ENCODE data around the gene MID1. TPM values are rescaled to one million over a fixed set of nuclear protein-coding genes. Genes with fewer than 3 reads are reported as not detected.

Gene MID1
- total RNA-seq, 2 experiments from 2014 or later = 0.61 to 1.1 TPM

DNA sequence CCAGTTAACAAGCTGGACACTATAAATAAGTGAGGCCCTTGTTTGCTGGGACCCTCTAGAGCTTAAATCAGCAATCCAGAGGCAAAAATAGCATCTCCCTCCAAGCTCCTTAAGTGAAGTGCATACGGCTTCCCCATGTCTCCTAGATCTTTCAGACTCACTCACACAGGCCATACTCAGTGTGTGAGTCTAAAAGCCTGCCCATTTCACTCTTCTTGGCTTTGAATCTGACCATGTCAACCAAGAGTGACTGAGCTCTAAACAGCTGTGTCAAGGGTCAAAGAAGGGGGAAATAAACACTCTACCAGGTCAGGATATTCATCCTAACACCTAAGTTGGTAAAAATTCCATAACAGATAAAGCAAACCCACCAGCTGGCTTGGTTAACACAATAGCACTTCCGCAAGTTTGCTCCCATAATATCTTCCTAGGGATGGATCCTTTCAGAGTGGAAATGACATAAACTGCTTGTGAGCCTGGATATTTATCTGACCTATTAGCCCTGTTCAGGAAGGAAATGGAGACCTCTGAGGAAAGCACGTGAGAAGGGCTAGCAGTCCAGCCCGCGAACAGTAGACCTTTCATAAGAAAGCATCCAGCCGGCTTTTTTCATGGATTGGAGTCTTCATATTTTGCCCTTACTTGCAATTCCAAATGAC lies 65.6 kb downstream of the MID1 start:
- Mint-ChIP-seq H3K9me3 (no peaks in the 10 kb centered on the region), H3K36me3 (ENCODE audit: low read depth) (no peaks in the 10 kb centered on the region), H3K27me3 (no peaks in the 10 kb centered on the region), H3K27ac (no peak overlapping the region), H3K4me3 (no peak overlapping the region), H3K4me1 (ENCODE audit: low read depth) (no peaks in the 10 kb centered on the region)
- no peak for DNase-seq
- intact Hi-C loops (cut with micrococcal nuclease) = no loop called here
- TF ChIP-seq, protein P1, sequence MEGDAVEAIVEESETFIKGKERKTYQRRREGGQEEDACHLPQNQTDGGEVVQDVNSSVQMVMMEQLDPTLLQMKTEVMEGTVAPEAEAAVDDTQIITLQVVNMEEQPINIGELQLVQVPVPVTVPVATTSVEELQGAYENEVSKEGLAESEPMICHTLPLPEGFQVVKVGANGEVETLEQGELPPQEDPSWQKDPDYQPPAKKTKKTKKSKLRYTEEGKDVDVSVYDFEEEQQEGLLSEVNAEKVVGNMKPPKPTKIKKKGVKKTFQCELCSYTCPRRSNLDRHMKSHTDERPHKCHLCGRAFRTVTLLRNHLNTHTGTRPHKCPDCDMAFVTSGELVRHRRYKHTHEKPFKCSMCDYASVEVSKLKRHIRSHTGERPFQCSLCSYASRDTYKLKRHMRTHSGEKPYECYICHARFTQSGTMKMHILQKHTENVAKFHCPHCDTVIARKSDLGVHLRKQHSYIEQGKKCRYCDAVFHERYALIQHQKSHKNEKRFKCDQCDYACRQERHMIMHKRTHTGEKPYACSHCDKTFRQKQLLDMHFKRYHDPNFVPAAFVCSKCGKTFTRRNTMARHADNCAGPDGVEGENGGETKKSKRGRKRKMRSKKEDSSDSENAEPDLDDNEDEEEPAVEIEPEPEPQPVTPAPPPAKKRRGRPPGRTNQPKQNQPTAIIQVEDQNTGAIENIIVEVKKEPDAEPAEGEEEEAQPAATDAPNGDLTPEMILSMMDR (IDR thresholded peaks at IDR 0.05) = no peak
- POLR2A ChIA-PET = no interaction called here
- no peak for ATAC-seq
- CTCF ChIA-PET = no interaction called here

DNA sequence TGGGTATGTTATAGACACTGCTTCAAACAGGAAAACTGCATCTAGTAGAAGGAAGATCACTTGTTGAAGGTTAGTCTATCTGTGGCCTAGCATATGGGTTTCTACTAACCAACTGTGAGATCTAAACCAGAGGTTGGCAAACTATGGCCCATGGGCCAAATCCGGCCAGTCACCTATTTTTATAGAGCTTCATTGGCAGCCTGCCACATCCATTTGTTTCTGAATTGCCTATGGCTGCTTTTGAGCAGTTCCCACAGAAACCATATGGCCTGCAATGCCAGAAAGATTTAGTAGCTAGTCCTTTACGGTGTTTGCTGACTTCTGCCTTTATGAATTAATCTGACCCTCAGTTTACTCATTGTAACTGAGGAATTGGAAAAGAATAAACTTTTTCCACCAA lies 71.1 kb downstream of the MID1 start:
- ChIA-PET CTCF (no interaction called here), POLR2A (no interaction called here)
- Mint-ChIP-seq H3K36me3 (ENCODE audit: low read depth) (no peaks in the 10 kb centered on the region), H3K4me1 (ENCODE audit: low read depth) (no peaks in the 10 kb centered on the region), H3K27ac (no peak overlapping the region), H3K27me3 (no peaks in the 10 kb centered on the region), H3K4me3 (no peak overlapping the region), H3K9me3 (no peaks in the 10 kb centered on the region)
- DNase-seq (no peak), ATAC-seq (no peak)
- intact Hi-C loops (cut with micrococcal nuclease) = no loop called here
- TF ChIP-seq, protein P1 (IDR thresholded peaks at IDR 0.05) = no peak

DNA sequence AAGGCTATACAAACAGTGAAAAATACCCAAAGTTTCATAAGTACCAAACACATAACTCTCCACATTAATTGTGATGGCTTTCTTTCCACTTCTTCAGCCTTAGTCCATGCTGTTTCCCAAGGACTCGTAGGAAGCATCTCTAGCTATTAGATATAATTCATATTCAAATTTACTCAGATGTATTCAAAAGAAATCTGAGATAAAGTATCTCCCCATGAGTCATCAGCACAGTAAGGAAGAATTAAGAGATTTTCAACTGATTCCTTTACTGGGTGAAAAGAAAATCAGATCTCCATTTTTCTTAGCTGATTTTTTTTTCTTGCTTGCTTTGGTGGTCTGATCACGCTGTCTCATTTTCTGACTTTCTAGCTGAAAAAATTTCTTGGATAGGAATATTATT lies 71.7 kb downstream of the MID1 start:
- POLR2A ChIA-PET = no interaction called here
- DNase-seq (no peak), ATAC-seq (no peak)
- intact Hi-C loops (cut with micrococcal nuclease) = no loop called here
- CTCF ChIA-PET = no interaction called here
- Mint-ChIP-seq H3K36me3 (ENCODE audit: low read depth) (no peaks in the 10 kb centered on the region), H3K27ac (no peak overlapping the region), H3K4me1 (ENCODE audit: low read depth) (no peaks in the 10 kb centered on the region), H3K4me3 (no peak overlapping the region), H3K9me3 (no peaks in the 10 kb centered on the region), H3K27me3 (no peaks in the 10 kb centered on the region)
- TF ChIP-seq, protein P1 (IDR thresholded peaks at IDR 0.05) = no peak

DNA sequence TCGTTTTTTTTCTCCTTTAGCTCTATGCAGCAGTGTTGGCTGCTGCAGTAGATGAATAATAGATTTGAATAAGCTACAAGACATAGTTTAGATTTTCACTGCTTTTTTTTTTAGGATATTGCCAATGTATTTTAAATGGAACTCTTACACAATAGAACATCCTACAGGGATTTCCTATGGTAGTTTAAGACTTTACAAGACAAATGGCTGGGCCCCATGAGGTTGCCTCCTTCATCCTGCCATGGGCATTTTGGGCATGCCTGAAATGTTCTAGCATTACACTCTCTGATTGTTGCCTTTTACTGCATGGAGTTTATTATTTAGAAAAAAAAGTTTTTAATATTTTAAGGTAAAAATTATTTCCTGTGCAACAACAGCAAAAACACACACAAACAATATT lies 74.5 kb downstream of the MID1 start:
- Mint-ChIP-seq H3K27me3 (no peaks in the 10 kb centered on the region), H3K27ac (no peak overlapping the region), H3K36me3 (ENCODE audit: low read depth) (no peaks in the 10 kb centered on the region), H3K4me3 (no peak overlapping the region), H3K9me3 (no peaks in the 10 kb centered on the region), H3K4me1 (ENCODE audit: low read depth) (no peaks in the 10 kb centered on the region)
- TF ChIP-seq, protein P1 (IDR thresholded peaks at IDR 0.05) = no peak
- intact Hi-C loops (cut with micrococcal nuclease) = no loop called here
- ATAC-seq (no peak), DNase-seq (no peak)
- CTCF ChIA-PET = no interaction called here
- POLR2A ChIA-PET = no interaction called here

DNA sequence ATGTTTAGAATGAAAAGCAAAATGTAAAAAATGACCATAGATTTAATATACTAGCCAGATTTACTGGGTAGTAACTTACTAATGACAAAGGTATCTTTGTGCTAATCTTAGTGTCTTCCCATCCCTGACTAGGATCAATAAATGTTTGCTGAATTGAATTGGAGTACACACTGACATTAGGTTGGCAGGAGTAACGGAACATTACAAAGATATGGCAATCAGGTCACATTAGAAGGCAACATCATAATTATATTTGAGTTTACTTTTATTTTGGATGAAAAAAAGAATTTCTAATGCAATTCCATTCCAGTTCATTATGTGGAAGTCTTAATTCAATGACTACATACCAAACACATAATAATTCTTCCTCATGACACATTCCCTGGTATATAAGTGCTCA lies 77.8 kb downstream of the MID1 start:
- H3K9me3 Mint-ChIP-seq = no peaks in the 10 kb centered on the region
- no peak overlapping the region for H3K4me3 Mint-ChIP-seq
- H3K27ac Mint-ChIP-seq = no peak overlapping the region
- ChIA-PET POLR2A (no interaction called here), CTCF (no interaction called here)
- no peaks in the 10 kb centered on the region for H3K36me3 Mint-ChIP-seq (ENCODE audit: low read depth)
- TF ChIP-seq, protein P1 (IDR thresholded peaks at IDR 0.05) = no peak
- no peak for ATAC-seq
- no peak for DNase-seq
- H3K27me3 Mint-ChIP-seq = no peaks in the 10 kb centered on the region
- intact Hi-C loops (cut with micrococcal nuclease) = no loop called here
- H3K4me1 Mint-ChIP-seq (ENCODE audit: low read depth) = no peaks in the 10 kb centered on the region

Data from activated CD8-positive, alpha-beta T cell treated with anti-CD3 and anti-CD28 coated beads for 36 hours (primary cell).